Epithelial cell of prostate (primary cell): ENCODE data around the gene MCM5.

ENCODE experiments used
- DNase-seq: peaks from one replicate; pipeline ENCODE4 v3.0.0-alpha.2; 2011; ENCODE audit warnings: low read depth, low spot score
- H3K27ac ChIP-seq: fragments of 450-650 bp; 2 replicates; pipeline ENCODE4 v1.5.1; 2017; ENCODE audit warnings: mild to moderate bottlenecking

MCM5 gene

GRCh38 chr22:35399114-35399677, 744 bp upstream of the MCM5 start:
- no peak overlapping the region for H3K27ac ChIP-seq
- DNase-seq, result no peak

- no peak overlapping the region for H3K27ac ChIP-seq
- no peak for DNase-seq
Measured at GRCh38 chr22:35400501-35400790, 506 bp downstream of the MCM5 start.

GRCh38 chr22:35401863-35402262, 1.9 kb downstream of the MCM5 start:
- no peak overlapping the region for H3K27ac ChIP-seq

GRCh38 chr22:35403356-35403755, 3.4 kb downstream of the MCM5 start:
- no peak for DNase-seq
- H3K27ac ChIP-seq, result no peak overlapping the region

More at GRCh38 chr22:35401863-35402262, 1.9 kb downstream of the MCM5 start:
- no peak for DNase-seq

GRCh38 chr22:35404176-35404575, 4.2 kb downstream of the MCM5 start:
- DNase-seq, result no peak
- no peak overlapping the region for H3K27ac ChIP-seq

- H3K27ac ChIP-seq, result no peak overlapping the region
- DNase-seq, result no peak
Measured at GRCh38 chr22:35406443-35406842, 6.5 kb downstream of the MCM5 start.

GRCh38 chr22:35407362-35407761, 7.4 kb downstream of the MCM5 start:
- H3K27ac ChIP-seq, result no peak overlapping the region
- no peak for DNase-seq

- DNase-seq, result no peak
- no peak overlapping the region for H3K27ac ChIP-seq
Measured at GRCh38 chr22:35409783-35410662, 10.1 kb downstream of the MCM5 start.

GRCh38 chr22:35410663-35411034, 10.7 kb downstream of the MCM5 start:
- H3K27ac ChIP-seq, result no peak overlapping the region
- DNase-seq, result no peak

- no peak overlapping the region for H3K27ac ChIP-seq
- no peak for DNase-seq
Measured at GRCh38 chr22:35411102-35411501, 11.2 kb downstream of the MCM5 start.

GRCh38 chr22:35413624-35414023, 13.7 kb downstream of the MCM5 start:
- DNase-seq, result no peak
- no peak overlapping the region for H3K27ac ChIP-seq

- H3K27ac ChIP-seq, result peak overlapping the region; percentile 27
- DNase-seq, result no peak
Measured at GRCh38 chr22:35417606-35418005, 17.7 kb downstream of the MCM5 start.

- DNase-seq, result peak; percentile 41
- peak overlapping the region; percentile 27 for H3K27ac ChIP-seq
Measured at GRCh38 chr22:35418088-35418487, 18.1 kb downstream of the MCM5 start.

- no peak for DNase-seq
- peak overlapping the region; percentile 27 for H3K27ac ChIP-seq
Measured at GRCh38 chr22:35418731-35419130, 18.8 kb downstream of the MCM5 start.

- H3K27ac ChIP-seq, result no peak overlapping the region
- no peak for DNase-seq
Measured at GRCh38 chr22:35419756-35420155, 19.8 kb downstream of the MCM5 start.

- no peak for DNase-seq
- H3K27ac ChIP-seq, result no peak overlapping the region
Measured at GRCh38 chr22:35421121-35421520, 21.2 kb downstream of the MCM5 start.

- no peak for DNase-seq
- no peak overlapping the region for H3K27ac ChIP-seq
Measured at GRCh38 chr22:35422145-35422544, 22.2 kb downstream of the MCM5 start.

- H3K27ac ChIP-seq, result no peak overlapping the region
- no peak for DNase-seq
Measured at GRCh38 chr22:35422936-35423335, 23.0 kb downstream of the MCM5 start.

- DNase-seq, result no peak
- no peak overlapping the region for H3K27ac ChIP-seq
Measured at GRCh38 chr22:35424081-35424480, 24.1 kb downstream of the MCM5 start.

GRCh38 chr22:35424761-35425160, 24.8 kb downstream of the MCM5 start:
- DNase-seq, result no peak
- no peak overlapping the region for H3K27ac ChIP-seq

- no peak for DNase-seq
- H3K27ac ChIP-seq, result no peak overlapping the region
Measured at GRCh38 chr22:35425546-35425945, 25.6 kb downstream of the MCM5 start.
